Mucosa of rectum (tissue), 2 donors: ENCODE data around the gene INPP5E.
A peak's percentile ranks its signal among the peaks of the same experiment; 100 is the strongest.

Experiments
- H3K27ac ChIP-seq, 2 donors: one replicate each; pipeline ENCODE4 v1.7.0; 2013; ENCODE audit warnings: inconsistent platforms in 2 of 2, low read depth in 2 of 2, low read length in 2 of 2
- H3K27me3 ChIP-seq, 2 donors: one replicate each; pipeline ENCODE4 v1.7.0; 2013; ENCODE audit warnings: low read length in 2 of 2; ENCODE audit not compliant: control insufficient read depth in 2 of 2, insufficient read depth in 2 of 2
- H3K36me3 ChIP-seq, 2 donors: one replicate each; pipeline ENCODE4 v1.7.0; 2013; ENCODE audit warnings: low read length in 2 of 2; ENCODE audit not compliant: control insufficient read depth in 2 of 2, insufficient read depth in 2 of 2
- H3K4me1 ChIP-seq, 2 donors: one replicate each; pipeline ENCODE4 v1.7.0; 2013; ENCODE audit warnings: low read length in 2 of 2, mild to moderate bottlenecking in 1 of 2; ENCODE audit not compliant: control insufficient read depth in 2 of 2, insufficient read depth in 2 of 2
- H3K4me3 ChIP-seq, 2 donors: one replicate each; pipeline ENCODE4 v1.7.0; 2013; ENCODE audit warnings: low read length in 2 of 2
- H3K9ac ChIP-seq, 2 donors: one replicate each; pipeline ENCODE4 v1.7.0; 2013; ENCODE audit warnings: low read length in 2 of 2, low read depth in 1 of 2, mild to moderate bottlenecking in 1 of 2
- H3K9me3 ChIP-seq, 2 donors: one replicate each; pipeline ENCODE4 v1.7.0; 2013; ENCODE audit warnings: low read length in 2 of 2; ENCODE audit not compliant: control insufficient read depth in 2 of 2
- donor health status: healthy.
- donor health status: Normal muscosa, but diverticular disease.

Gene INPP5E

GRCh38 chr9:136403915-136404800 lies 35.5 kb downstream of the INPP5E start:
- H3K4me1 ChIP-seq, result peaks cover 8 to 12% of the 10 kb centered on the region in 2 donors
- peak overlapping the region in 1 of 2 donors; percentile 75 for H3K27ac ChIP-seq
- H3K4me3 ChIP-seq, result no peak overlapping the region
- H3K9ac ChIP-seq, result no peak overlapping the region
- no peaks in the 10 kb centered on the region for H3K27me3 ChIP-seq
- H3K36me3 ChIP-seq, result peaks cover 7 to 42% of the 10 kb centered on the region in 2 donors
- no peaks in the 10 kb centered on the region for H3K9me3 ChIP-seq

- H3K27ac ChIP-seq, result no peak overlapping the region
- H3K9ac ChIP-seq, result no peak overlapping the region
- no peak overlapping the region for H3K4me3 ChIP-seq
- no peaks in the 10 kb centered on the region for H3K9me3 ChIP-seq
- H3K27me3 ChIP-seq, result no peaks in the 10 kb centered on the region
- H3K36me3 ChIP-seq, result peaks cover 7 to 42% of the 10 kb centered on the region in 2 donors
- H3K4me1 ChIP-seq, result peaks cover 12 to 19% of the 10 kb centered on the region in 2 donors
Measured at GRCh38 chr9:136403538-136403914, 36.1 kb downstream of the INPP5E start.

GRCh38 chr9:136402067-136402466 lies 37.6 kb downstream of the INPP5E start:
- H3K9me3 ChIP-seq, result no peaks in the 10 kb centered on the region
- no peak overlapping the region for H3K4me3 ChIP-seq
- H3K36me3 ChIP-seq, result peaks cover 5 to 36% of the 10 kb centered on the region in 2 donors
- no peak overlapping the region for H3K9ac ChIP-seq
- H3K4me1 ChIP-seq, result peaks cover 12 to 19% of the 10 kb centered on the region in 2 donors
- no peaks in the 10 kb centered on the region for H3K27me3 ChIP-seq
- H3K27ac ChIP-seq, result no peak overlapping the region

- Histone ChIP-seq H3K9ac (no peak overlapping the region), H3K4me3 (no peak overlapping the region), H3K4me1 (peaks cover 17 to 21% of the 10 kb centered on the region in 2 donors), H3K36me3 (peaks cover 0 to 38% of the 10 kb centered on the region in 2 donors), H3K27me3 (no peaks in the 10 kb centered on the region), H3K27ac (no peak overlapping the region), H3K9me3 (no peaks in the 10 kb centered on the region)
Measured at GRCh38 chr9:136401173-136401922, 38.3 kb downstream of the INPP5E start.

GRCh38 chr9:136400038-136400834 lies 39.4 kb downstream of the INPP5E start, which contains the start of gene SNAPC4:
TSS of gene SNAPC4 (minus strand) at chr9:136400170. CDS start at chr9:136398428, 1,742 bp downstream.
- H3K36me3 ChIP-seq, result peaks cover under 1 to 39% of the 10 kb centered on the region in 2 donors
- H3K27me3 ChIP-seq, result no peaks in the 10 kb centered on the region
- no peak within 1 kb of the TSS for H3K27ac ChIP-seq

GRCh38 chr9:136399176-136400037 lies 40.2 kb downstream of the INPP5E start:
- Histone ChIP-seq H3K36me3 (peaks cover 9 to 41% of the 10 kb centered on the region in 2 donors), H3K9ac (peak overlapping the region; percentile 35 to 65), H3K4me1 (peaks cover 18 to 26% of the 10 kb centered on the region in 2 donors), H3K27me3 (no peaks in the 10 kb centered on the region), H3K27ac (no peak overlapping the region), H3K9me3 (no peaks in the 10 kb centered on the region), H3K4me3 (peak overlapping the region; percentile 76 to 82)

More at GRCh38 chr9:136400038-136400834, 39.4 kb downstream of the INPP5E start, which contains the start of gene SNAPC4:
- H3K4me1 ChIP-seq, result peaks cover 18 to 26% of the 10 kb centered on the region in 2 donors
- peak within 1 kb of the TSS; percentile 76 to 82 for H3K4me3 ChIP-seq
- H3K9ac ChIP-seq, result peak within 1 kb of the TSS; percentile 35 to 65
- H3K9me3 ChIP-seq, result no peaks in the 10 kb centered on the region

GRCh38 chr9:136398286-136398685 lies 41.4 kb downstream of the INPP5E start:
- peaks cover 18 to 23% of the 10 kb centered on the region in 2 donors for H3K4me1 ChIP-seq
- no peak overlapping the region for H3K9ac ChIP-seq
- no peaks in the 10 kb centered on the region for H3K27me3 ChIP-seq
- H3K36me3 ChIP-seq, result peaks cover 17 to 40% of the 10 kb centered on the region in 2 donors
- no peaks in the 10 kb centered on the region for H3K9me3 ChIP-seq
- no peak overlapping the region for H3K4me3 ChIP-seq
- no peak overlapping the region for H3K27ac ChIP-seq

GRCh38 chr9:136397643-136398042 lies 42.0 kb downstream of the INPP5E start:
- no peak overlapping the region for H3K4me3 ChIP-seq
- H3K9me3 ChIP-seq, result no peaks in the 10 kb centered on the region
- no peaks in the 10 kb centered on the region for H3K27me3 ChIP-seq
- H3K9ac ChIP-seq, result no peak overlapping the region
- peaks cover 21 to 45% of the 10 kb centered on the region in 2 donors for H3K36me3 ChIP-seq
- peaks cover 18 to 23% of the 10 kb centered on the region in 2 donors for H3K4me1 ChIP-seq
- no peak overlapping the region for H3K27ac ChIP-seq

GRCh38 chr9:136396219-136396515 lies 43.5 kb downstream of the INPP5E start:
- Histone ChIP-seq H3K4me3 (no peak overlapping the region), H3K9me3 (no peaks in the 10 kb centered on the region), H3K36me3 (peaks cover 32 to 49% of the 10 kb centered on the region in 2 donors), H3K27ac (no peak overlapping the region), H3K9ac (no peak overlapping the region), H3K27me3 (no peaks in the 10 kb centered on the region), H3K4me1 (peaks cover 18 to 23% of the 10 kb centered on the region in 2 donors)
